Suprapubic skin (tissue), 3 donors: ENCODE measurements around the gene NCK2.

Experiments used
- CTCF ChIP-seq, 2 donors: fragments of 200-600 bp in 1 of 2; fragments of 450-650 bp in 1 of 2; sonication (generic) in 1 of 2; IDR thresholded peaks; one replicate each; pipeline ENCODE4 v1.5.1; 2016 to 2019; ENCODE audit warnings: antibody characterized with exemption in 2 of 2, mild to moderate bottlenecking in 1 of 2, moderate library complexity in 1 of 2
- POLR2A ChIP-seq, 2 donors: fragments of 450-650 bp; IDR thresholded peaks; one replicate each; pipeline ENCODE4 v1.6.1; 2017; ENCODE audit warnings: antibody characterized with exemption in 2 of 2, mild to moderate bottlenecking in 2 of 2, moderate library complexity in 2 of 2

- no peak for TF ChIP-seq CTCF (IDR thresholded peaks at IDR 0.05)
- no peak for TF ChIP-seq POLR2A (IDR thresholded peaks at IDR 0.05)
These were observed 6.0 kb downstream of the NCK2 start for GRCh38 chr2:105750735-105751134.
